Measurements from ENCODE around the gene ATP6V0C.

GRCh38 chr16:2495041-2495440 lies 18.7 kb upstream of the ATP6V0C start:
- TF ChIP-seq, protein P1, sequence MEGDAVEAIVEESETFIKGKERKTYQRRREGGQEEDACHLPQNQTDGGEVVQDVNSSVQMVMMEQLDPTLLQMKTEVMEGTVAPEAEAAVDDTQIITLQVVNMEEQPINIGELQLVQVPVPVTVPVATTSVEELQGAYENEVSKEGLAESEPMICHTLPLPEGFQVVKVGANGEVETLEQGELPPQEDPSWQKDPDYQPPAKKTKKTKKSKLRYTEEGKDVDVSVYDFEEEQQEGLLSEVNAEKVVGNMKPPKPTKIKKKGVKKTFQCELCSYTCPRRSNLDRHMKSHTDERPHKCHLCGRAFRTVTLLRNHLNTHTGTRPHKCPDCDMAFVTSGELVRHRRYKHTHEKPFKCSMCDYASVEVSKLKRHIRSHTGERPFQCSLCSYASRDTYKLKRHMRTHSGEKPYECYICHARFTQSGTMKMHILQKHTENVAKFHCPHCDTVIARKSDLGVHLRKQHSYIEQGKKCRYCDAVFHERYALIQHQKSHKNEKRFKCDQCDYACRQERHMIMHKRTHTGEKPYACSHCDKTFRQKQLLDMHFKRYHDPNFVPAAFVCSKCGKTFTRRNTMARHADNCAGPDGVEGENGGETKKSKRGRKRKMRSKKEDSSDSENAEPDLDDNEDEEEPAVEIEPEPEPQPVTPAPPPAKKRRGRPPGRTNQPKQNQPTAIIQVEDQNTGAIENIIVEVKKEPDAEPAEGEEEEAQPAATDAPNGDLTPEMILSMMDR (IDR thresholded peaks at IDR 0.05), result no peak
- no peak for TF ChIP-seq POLR2A (IDR thresholded peaks at IDR 0.05)

All from breast epithelium (tissue), 3 donors.